H9 (cell line): ENCODE data around the gene STK17B. TPM values are rescaled to one million over a fixed set of nuclear protein-coding genes. Genes with fewer than 3 reads are reported as not detected.

ENCODE experiments used
- DNase-seq: peaks from one replicate; pipeline ENCODE4 v3.0.0-alpha.2; 2017
- H2AFZ ChIP-seq: one replicate; pipeline ENCODE4 v1.6.1; 2013; ENCODE audit warnings: mild to moderate bottlenecking, low read length, control low read depth, moderate library complexity
- H2AK5ac ChIP-seq: 2 replicates; pipeline ENCODE4 v1.6.1; 2013; ENCODE audit warnings: low read length, control low read depth, mixed read lengths; ENCODE audit not compliant: insufficient read length
- H2BK120ac ChIP-seq: one replicate; pipeline ENCODE4 v1.6.1; 2013; ENCODE audit warnings: low read depth, mild to moderate bottlenecking, low read length, control low read depth, inconsistent platforms; ENCODE audit not compliant: poor library complexity, severe bottlenecking
- H2BK12ac ChIP-seq: 2 replicates; pipeline ENCODE4 v1.6.1; 2013; ENCODE audit warnings: low read length, control low read depth, mixed read lengths, low read depth; ENCODE audit not compliant: insufficient read length
- H2BK15ac ChIP-seq: 2 replicates; pipeline ENCODE4 v1.6.1; 2013; ENCODE audit warnings: low read depth, low read length, control low read depth
- H2BK20ac ChIP-seq: one replicate; pipeline ENCODE4 v1.6.1; 2013; ENCODE audit warnings: low read depth, mild to moderate bottlenecking, low read length, control low read depth, inconsistent platforms; ENCODE audit not compliant: poor library complexity, severe bottlenecking
- H2BK5ac ChIP-seq: 2 replicates; pipeline ENCODE4 v1.6.1; 2013; ENCODE audit warnings: low read length, control low read depth, mixed read lengths; ENCODE audit not compliant: insufficient read length
- H3K14ac ChIP-seq: 2 replicates; pipeline ENCODE4 v1.6.1; 2013; ENCODE audit warnings: low read length, control low read depth; ENCODE audit not compliant: insufficient read depth
- H3K18ac ChIP-seq: 2 replicates; pipeline ENCODE4 v1.6.1; 2013; ENCODE audit warnings: low read depth, mild to moderate bottlenecking, mixed read lengths, low read length, control low read depth; ENCODE audit not compliant: insufficient read length
- H3K23ac ChIP-seq: 2 replicates; pipeline ENCODE4 v1.6.1; 2013; ENCODE audit warnings: low read length, control low read depth, mixed read lengths, low read depth; ENCODE audit not compliant: insufficient read length
- H3K23me2 ChIP-seq: 2 replicates; pipeline ENCODE4 v1.6.1; 2013; ENCODE audit warnings: low read depth, mild to moderate bottlenecking, mixed read lengths, low read length, control low read depth; ENCODE audit not compliant: insufficient read length, poor library complexity, severe bottlenecking
- H3K27ac ChIP-seq: 2 replicates; pipeline ENCODE4 v1.5.1; 2013; ENCODE audit warnings: low read length, control low read depth, mixed read lengths, low read depth; ENCODE audit not compliant: insufficient read length
- H3K27me3 ChIP-seq: 2 replicates; pipeline ENCODE4 v1.6.1; 2013; ENCODE audit warnings: low read length, control low read depth, inconsistent platforms; ENCODE audit not compliant: insufficient read depth
- H3K4ac ChIP-seq: 2 replicates; pipeline ENCODE4 v1.6.1; 2013; ENCODE audit warnings: low read depth, mild to moderate bottlenecking, control low read depth, inconsistent platforms, low read length, moderate library complexity
- H3K4me1 ChIP-seq: 2 replicates; pipeline ENCODE4 v1.6.1; 2013; ENCODE audit warnings: low read length, control low read depth, inconsistent platforms; ENCODE audit not compliant: insufficient read depth
- H3K4me2 ChIP-seq: 2 replicates; pipeline ENCODE4 v1.6.1; 2013; ENCODE audit warnings: low read length, control low read depth, mixed read lengths; ENCODE audit not compliant: insufficient read length, insufficient read depth
- H3K56ac ChIP-seq: 2 replicates; pipeline ENCODE4 v1.6.1; 2013; ENCODE audit warnings: low read depth, mild to moderate bottlenecking, mixed read lengths, low read length, control low read depth; ENCODE audit not compliant: insufficient read length
- H3K79me1 ChIP-seq: 2 replicates; pipeline ENCODE4 v1.6.1; 2013; ENCODE audit warnings: low read depth, mild to moderate bottlenecking, moderate library complexity, low read length, control low read depth, inconsistent platforms; ENCODE audit not compliant: insufficient read depth, poor library complexity, severe bottlenecking
- H3K79me2 ChIP-seq: 2 replicates; pipeline ENCODE4 v1.6.1; 2013; ENCODE audit warnings: low read length, control low read depth, inconsistent platforms; ENCODE audit not compliant: insufficient read depth
- H3K9ac ChIP-seq: 2 replicates; pipeline ENCODE4 v1.6.1; 2013; ENCODE audit warnings: low read length, control low read depth, mixed read lengths; ENCODE audit not compliant: insufficient read length; ENCODE audit errors: extremely low read depth
- H3K9me3 ChIP-seq: one replicate; pipeline ENCODE4 v1.6.1; 2013; ENCODE audit warnings: low read depth, low read length, inconsistent platforms; ENCODE audit not compliant: control insufficient read depth
- H3T11ph ChIP-seq: one replicate; pipeline ENCODE4 v1.6.1; 2013; ENCODE audit warnings: mild to moderate bottlenecking, low read length, control low read depth, inconsistent platforms
- H4K20me1 ChIP-seq: one replicate; pipeline ENCODE4 v1.6.1; 2013; ENCODE audit not compliant: control insufficient read depth, insufficient read length, insufficient read depth
- H4K5ac ChIP-seq: 2 replicates; pipeline ENCODE4 v1.6.1; 2013; ENCODE audit warnings: low read depth, mild to moderate bottlenecking, mixed read lengths, low read length, control low read depth; ENCODE audit not compliant: insufficient read length
- H4K8ac ChIP-seq: replicated peaks from 2 replicates; pipeline ENCODE4 v1.6.1; 2013; ENCODE audit warnings: low read length, control low read depth, mixed read lengths, low read depth; ENCODE audit not compliant: insufficient read length
- H4K91ac ChIP-seq: 2 replicates; pipeline ENCODE4 v1.6.1; 2013; ENCODE audit warnings: low read depth, mild to moderate bottlenecking, moderate library complexity, mixed read lengths, low read length, control low read depth; ENCODE audit not compliant: insufficient read length
- H3K27ac Mint-ChIP-seq, 3 experiments: 2 replicates in 2 of 3; 3 replicates in 1 of 3; pipeline ENCODE4 v1.8.0; 2020 to 2021; ENCODE audit warnings: mixed read lengths in 3 of 3, mild to moderate bottlenecking in 1 of 3, moderate library complexity in 1 of 3
- H3K27me3 Mint-ChIP-seq: 2 replicates; pipeline ENCODE4 v1.8.0; 2021; ENCODE audit warnings: low read depth, mild to moderate bottlenecking, moderate library complexity, mixed read lengths
- H3K36me3 Mint-ChIP-seq, 3 experiments: 2 replicates in 2 of 3; 3 replicates in 1 of 3; pipeline ENCODE4 v1.8.0; 2020 to 2021; ENCODE audit warnings: low read depth in 3 of 3, mixed read lengths in 3 of 3; ENCODE audit not compliant: insufficient read depth in 1 of 3
- H3K4me1 Mint-ChIP-seq, 2 experiments: 2 replicates each; pipeline ENCODE4 v1.8.0; 2020; ENCODE audit warnings: mixed read lengths in 2 of 2
- H3K4me3 Mint-ChIP-seq, 2 experiments: 2 replicates in 1 of 2; 3 replicates in 1 of 2; pipeline ENCODE4 v1.8.0; 2020 to 2021; ENCODE audit warnings: mild to moderate bottlenecking in 2 of 2, mixed read lengths in 2 of 2, moderate library complexity in 1 of 2
- H3K9me3 Mint-ChIP-seq, 2 experiments: 2 replicates in 1 of 2; 3 replicates in 1 of 2; pipeline ENCODE4 v1.8.0; 2020; ENCODE audit warnings: mild to moderate bottlenecking in 2 of 2, mixed read lengths in 2 of 2, moderate library complexity in 1 of 2
- whole genome bisulfite sequencing: extraction: QIAGEN DNeasy Blood & Tissue Kit; methylation state at CpG from one replicate; pipeline ENCODE4 v1.1.7; 2013; ENCODE audit warnings: missing lambda C conversion rate, low lambda C conversion rate, mixed read lengths; ENCODE audit not compliant: insufficient read length; ENCODE audit errors: extremely low coverage; 5-methylcytosine and 5-hydroxymethylcytosine counted together
- total RNA-seq: library from RNA; stranded (reverse); gene quantifications from 2 replicates; pipeline ENCODE4 v1.2.1, GENCODE V29; 2021
- TF ChIP-seq, protein P1 (sequence below): fragments of 200-600 bp; sonication (generic); conservative IDR thresholded peaks from 3 replicates; pipeline ENCODE4 v1.8.0; 2021; ENCODE audit warnings: antibody characterized with exemption, mild to moderate bottlenecking

The STK17B gene
- total RNA-seq, 1 experiment from 2014 or later, result 6.1 TPM

DNA sequence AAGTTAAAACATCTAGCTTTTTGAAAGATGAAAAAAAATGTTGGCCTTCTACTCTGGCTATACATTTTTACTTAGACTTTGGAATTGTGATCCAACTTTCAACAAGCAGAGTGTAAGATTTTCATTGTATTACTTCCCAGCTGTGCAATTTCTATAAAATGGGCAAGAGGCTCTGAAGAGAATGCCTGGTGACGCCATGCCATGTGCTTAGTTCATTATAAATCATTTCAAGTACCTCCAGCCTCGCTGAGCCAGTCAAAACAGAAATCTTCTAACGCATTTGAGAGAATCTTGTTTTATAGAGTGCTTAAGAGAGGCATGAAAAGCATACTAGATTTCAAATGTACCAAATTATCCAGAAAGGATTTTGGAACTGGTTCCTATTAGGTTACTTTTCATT lies 10.1 kb upstream of the STK17B start:
- Histone ChIP-seq H4K8ac (no peak overlapping the region), H3T11ph (no peak overlapping the region), H3K23ac (no peak overlapping the region), H3K79me1 (no peaks in the 10 kb centered on the region), H3K4me2 (no peak overlapping the region), H3K4ac (no peak overlapping the region), H3K27ac (no peak overlapping the region), H3K14ac (no peak overlapping the region), H3K4me1 (no peaks in the 10 kb centered on the region), H3K79me2 (no peaks in the 10 kb centered on the region), H2AK5ac (no peak overlapping the region), H3K9me3 (no peaks in the 10 kb centered on the region), H3K18ac (no peak overlapping the region), H3K23me2 (no peaks in the 10 kb centered on the region), H2BK15ac (no peak overlapping the region), H4K20me1 (no peaks in the 10 kb centered on the region), H3K56ac (no peak overlapping the region), H4K91ac (no peak overlapping the region), H2AFZ (no peak overlapping the region), H2BK12ac (no peak overlapping the region), H3K27me3 (no peaks in the 10 kb centered on the region), H2BK20ac (no peak overlapping the region), H4K5ac (no peak overlapping the region), H2BK120ac (no peak overlapping the region), H2BK5ac (no peak overlapping the region), H3K9ac (no peak overlapping the region)
- WGBS, result no CpG with 5 or more reads among the region's 3 CpGs
- Mint-ChIP-seq H3K4me3 (no peak overlapping the region), H3K9me3 (no peaks in the 10 kb centered on the region; a peak in 1 of 5 replicates), H3K36me3 (no peaks in the 10 kb centered on the region), H3K27me3 (no peaks in the 10 kb centered on the region; the same call in 1 of the 2 replicates), H3K27ac (no peak overlapping the region), H3K4me1 (no peaks in the 10 kb centered on the region; a peak in 1 of 4 replicates)
- no peak for DNase-seq
- TF ChIP-seq, protein P1, sequence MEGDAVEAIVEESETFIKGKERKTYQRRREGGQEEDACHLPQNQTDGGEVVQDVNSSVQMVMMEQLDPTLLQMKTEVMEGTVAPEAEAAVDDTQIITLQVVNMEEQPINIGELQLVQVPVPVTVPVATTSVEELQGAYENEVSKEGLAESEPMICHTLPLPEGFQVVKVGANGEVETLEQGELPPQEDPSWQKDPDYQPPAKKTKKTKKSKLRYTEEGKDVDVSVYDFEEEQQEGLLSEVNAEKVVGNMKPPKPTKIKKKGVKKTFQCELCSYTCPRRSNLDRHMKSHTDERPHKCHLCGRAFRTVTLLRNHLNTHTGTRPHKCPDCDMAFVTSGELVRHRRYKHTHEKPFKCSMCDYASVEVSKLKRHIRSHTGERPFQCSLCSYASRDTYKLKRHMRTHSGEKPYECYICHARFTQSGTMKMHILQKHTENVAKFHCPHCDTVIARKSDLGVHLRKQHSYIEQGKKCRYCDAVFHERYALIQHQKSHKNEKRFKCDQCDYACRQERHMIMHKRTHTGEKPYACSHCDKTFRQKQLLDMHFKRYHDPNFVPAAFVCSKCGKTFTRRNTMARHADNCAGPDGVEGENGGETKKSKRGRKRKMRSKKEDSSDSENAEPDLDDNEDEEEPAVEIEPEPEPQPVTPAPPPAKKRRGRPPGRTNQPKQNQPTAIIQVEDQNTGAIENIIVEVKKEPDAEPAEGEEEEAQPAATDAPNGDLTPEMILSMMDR, result no peak
